Hypothalamus (tissue), 51 donors: ENCODE measurements around the gene PHEX.
A peak's percentile ranks its signal among the peaks of the same experiment; 100 is the strongest.

Experiments
- DNase-seq, 51 donors: peaks; one replicate each; lab custom pipeline; 2025; lab: John Stamatoyannopoulos, UW

The PHEX gene

DNA sequence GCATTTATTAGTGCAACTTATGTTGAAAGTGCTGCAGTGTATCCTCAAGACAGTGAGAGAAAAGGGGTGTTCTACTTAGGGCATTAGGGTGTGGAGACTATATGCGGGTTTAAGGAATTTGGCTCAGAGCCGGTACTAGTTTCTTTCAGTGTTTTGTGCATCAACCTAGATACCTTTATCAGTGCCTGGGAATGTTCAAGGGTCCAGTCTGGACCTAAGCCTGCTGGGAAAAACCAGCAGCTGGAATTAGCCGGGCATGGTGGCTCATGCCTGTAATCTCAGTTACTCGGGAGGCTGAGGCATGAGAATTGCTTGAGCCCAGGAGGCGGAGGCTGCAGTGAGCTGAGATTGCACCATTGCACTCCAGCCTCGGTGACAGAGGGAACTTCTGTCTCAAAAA is 7.4 kb downstream of the PHEX start:
- no peak for DNase-seq

DNA sequence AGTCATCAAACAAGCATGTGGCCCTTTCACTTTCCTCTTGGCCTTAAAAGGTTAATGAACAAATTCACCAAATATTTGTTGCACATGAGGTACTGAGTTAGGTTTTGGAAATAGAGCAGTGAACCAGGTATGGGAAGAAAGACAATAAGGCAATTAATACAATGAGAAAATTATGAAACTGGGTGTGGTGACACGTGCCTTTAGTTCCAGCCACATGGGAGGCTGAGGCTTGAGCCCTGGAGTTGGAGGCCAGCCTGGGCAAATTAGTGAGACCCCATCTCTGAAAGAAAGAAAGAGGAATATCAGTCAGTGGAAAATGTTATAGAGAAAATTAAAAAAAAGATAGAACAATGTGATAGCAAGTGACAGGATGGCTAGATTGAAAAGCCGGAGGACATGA is 8.1 kb downstream of the PHEX start:
- DNase-seq, result no peak

DNA sequence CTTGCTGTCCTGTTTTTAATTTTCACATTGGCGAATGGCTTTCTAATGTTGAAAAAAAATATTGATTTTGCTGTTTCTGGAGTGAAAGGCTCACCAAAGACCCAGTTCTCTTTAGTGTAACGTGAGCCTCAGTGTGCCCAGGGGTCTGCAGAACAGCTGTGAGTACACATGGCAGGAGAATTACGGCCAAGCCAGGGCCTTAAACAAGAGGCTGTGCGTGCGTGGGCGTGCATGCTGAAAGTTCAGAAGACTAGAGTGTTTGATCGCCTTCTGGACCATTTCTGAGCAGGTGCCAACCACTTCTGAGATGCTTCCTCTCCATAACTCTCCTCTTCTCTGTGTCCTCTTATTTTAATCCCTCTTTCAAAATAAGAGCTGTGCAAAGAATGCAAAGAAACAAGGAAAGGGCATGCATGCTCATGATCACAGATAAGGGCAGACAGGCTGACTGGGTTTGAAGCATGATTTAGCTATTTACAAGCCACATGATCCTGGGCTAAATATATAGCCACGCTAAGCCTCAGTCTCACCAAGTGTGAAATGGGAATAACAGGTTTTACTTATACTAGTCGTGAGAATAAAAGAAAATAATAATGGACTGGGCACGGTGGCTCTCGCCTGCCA is 9.9 kb downstream of the PHEX start:
- no peak for DNase-seq

DNA sequence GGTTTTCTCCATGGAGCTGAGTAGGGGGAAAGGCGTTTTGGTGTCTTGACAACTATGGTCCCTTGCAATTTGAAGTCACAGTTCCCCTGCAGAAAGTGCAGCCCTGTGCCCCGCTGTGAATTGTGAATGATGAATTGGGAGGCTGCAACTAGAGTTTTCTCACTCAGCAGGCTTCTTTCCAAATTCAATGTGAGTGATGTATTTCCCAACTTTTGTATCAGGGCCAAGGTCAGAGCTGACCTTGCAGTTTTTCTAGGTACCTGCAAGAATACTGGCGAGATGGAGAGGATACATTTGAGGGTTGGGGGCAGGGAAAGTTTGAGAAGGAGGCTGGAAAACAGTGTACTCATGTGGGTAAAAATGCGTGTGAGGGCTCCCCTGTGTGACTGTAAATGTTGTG is 11.7 kb downstream of the PHEX start:
- no peak for DNase-seq

DNA sequence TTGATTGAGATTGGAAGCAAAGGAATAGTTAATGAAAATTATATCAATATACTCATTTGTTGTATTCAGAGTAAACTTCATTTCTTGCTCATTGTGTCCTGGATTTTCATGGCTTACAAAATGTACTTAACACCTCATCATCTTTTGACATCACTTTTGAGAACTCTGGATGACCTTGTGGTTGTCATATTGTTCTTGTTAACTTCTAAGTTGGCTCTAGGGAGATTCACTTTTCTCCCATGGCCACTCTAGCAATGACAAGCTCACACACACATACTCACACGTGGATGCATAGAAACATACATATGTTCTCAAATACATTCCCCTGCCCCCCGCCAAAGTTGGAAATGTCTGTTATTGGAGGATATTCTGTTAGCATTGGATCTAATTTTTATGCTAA is 15.3 kb downstream of the PHEX start:
- no peak for DNase-seq

DNA sequence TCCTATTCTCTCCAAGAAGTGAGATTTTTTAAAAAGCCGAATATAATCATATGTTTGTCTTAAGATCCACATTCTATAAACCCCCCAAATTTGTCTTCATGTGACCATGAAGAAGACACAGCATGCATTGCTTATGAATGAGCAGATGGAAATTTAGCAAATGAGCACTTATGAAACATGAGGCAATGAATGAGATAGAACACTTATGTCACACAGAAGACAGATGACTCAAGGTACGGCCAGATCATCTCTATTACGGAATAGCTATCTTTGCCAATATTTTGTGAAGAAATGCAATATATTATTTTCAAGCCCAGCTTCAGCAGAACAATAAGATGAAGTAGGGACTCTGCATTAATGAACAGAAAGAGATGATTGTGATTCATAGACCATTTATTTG is 21.4 kb downstream of the PHEX start:
- no peak for DNase-seq

DNA sequence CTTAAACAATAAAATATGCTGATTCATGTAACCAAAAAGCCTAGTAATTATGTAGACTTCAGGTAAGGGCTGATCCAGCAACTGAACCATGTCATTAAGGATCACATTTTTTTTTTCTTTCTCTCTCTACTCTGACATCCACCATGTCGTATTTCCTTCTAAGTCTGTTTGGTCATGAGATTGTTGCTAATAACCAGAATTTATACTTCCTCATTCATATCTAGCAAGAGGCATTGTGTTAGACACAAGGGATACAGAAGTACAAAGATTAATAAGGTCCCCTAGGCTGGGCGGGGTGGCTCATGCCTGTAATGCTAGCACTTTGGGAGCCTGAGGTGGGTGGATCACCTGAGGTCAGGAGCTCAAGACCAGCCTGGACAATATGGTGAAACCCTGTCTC is 24.1 kb downstream of the PHEX start:
- DNase-seq, result no peak

DNA sequence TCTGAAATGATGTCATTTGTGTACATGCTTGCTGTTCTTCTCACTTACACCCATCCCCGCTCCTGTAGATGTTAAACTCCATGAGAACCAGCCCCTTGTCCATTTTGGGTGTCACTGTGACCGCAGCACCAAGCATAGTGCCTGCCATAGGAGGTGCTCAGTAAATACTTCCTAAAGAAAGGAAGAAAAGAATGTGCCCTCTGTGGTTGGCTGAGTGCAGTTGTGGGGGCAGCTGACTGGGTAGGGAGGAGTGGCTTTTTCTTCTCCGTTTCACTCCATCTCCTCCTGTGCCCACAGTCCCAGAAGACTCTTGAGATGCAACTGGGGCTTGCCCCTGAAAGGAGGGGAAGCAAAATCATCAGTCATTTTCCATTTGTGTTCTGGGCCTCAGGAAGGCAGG is 25.5 kb downstream of the PHEX start:
- no peak for DNase-seq

DNA sequence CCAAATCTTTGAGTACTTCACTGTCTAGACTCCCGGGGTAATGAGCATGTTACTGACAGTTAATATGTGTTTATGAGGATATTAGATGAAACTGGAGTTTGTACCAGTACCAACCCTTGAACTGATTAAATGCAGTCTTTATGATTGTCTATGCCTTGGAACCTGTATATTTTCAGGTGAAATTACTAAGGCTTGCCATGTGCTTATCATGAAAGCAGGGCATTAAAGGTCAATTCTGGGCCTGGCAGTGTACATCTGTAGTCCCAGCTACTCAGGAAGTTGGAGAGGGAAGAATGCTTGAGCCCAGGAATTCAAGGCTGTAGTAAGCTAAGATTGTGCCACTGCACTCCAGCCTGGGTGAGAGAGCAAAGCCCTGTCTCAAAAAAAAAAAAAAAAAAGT is 27.6 kb downstream of the PHEX start:
- no peak for DNase-seq

DNA sequence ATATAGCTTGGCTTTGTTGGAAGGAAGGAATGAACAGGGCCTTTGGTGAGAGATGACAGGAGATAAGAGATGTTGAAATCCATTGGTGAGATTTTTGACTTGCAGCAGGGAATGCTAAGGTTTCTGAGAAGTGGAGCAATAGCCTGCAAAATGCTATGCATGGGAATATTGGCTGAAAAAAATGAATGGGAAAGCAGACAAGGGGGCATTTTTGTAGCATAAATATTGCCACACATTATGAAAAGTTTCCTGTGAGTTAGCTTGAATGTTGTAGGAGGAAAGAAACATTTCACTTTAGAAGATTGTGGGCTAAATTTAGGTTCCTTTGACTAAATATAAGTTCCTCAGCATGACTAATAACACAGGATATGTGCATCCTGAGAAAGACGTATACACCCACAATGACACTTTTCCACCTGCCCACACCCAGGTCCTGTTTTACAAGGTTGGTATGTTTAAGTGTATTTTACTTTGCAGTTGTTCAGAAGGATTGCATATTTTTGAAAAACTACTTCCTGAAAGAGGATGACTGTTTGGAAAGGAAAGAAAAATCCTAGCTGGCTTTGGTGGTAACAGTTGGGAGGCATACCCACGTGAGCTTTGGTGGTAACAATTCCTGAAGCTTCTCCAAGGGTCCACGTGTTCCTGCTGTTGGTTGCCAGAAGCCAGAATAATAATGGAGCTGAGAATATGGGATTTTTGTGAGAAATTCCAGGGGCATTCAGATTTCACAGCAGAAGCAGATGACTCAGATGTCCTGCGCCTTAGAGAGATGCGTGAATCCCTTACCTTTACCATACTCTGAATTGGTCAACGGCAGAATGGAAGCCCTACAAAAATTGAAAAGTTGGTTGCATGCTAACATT is 28.5 kb downstream of the PHEX start:
- DNase-seq, result no peak

DNA sequence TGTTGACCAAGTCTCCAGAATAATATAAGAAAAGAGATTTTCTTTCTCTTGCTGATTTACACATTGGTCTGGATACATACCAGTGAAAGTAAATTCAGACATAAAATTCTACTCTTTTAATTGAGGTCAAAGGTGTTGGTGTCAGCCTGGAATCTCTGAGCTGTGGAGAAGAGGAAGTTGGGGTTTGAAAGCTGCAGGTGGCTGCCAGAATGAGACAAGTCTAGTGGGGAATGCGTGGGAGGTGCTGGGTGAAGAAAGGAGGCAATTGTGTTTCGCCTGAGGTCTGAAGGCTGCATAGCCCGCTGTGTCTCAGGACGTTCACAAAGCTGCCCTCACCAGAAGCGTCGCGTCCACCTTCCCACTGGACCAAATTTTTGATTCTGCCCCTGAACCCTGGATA is 31.2 kb downstream of the PHEX start:
- no peak for DNase-seq

DNA sequence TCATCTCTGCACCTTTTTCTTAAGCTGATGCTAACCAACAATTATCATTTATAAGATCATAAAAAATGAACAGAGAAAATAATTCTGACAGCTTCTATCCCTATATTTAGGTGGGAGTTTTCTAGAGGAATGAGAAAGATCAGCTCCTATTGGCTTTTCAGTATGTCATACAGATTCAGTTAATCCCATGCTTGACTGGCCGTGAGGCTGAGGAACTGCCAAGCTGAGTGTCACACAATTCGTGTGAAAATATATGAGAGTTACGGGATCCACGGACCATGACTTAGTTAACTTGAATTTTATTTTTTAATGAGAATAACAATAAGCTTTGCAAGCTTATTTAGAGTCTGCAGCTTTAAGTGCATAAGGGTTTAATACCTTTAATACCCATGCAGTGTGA is 37.5 kb downstream of the PHEX start:
- no peak for DNase-seq

DNA sequence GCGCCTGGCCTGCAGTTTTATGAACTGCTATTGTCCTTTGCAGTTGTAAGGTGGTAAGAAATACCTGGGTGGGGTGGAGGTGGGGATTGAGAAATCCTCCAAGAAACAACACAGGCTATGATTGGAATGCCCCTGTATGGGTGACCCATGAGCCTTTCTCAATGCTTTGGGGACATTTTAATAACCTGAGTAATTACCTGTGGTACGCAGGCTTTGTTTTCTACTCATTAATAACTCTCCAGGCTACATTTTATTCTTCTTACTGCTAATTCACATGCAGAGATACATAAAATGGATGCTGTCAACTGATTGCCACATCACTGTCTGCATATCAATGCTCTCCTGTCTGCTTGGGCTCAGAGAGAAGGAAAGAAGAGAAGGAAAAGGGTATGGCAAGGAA is 41.8 kb downstream of the PHEX start:
- no peak for DNase-seq

DNA sequence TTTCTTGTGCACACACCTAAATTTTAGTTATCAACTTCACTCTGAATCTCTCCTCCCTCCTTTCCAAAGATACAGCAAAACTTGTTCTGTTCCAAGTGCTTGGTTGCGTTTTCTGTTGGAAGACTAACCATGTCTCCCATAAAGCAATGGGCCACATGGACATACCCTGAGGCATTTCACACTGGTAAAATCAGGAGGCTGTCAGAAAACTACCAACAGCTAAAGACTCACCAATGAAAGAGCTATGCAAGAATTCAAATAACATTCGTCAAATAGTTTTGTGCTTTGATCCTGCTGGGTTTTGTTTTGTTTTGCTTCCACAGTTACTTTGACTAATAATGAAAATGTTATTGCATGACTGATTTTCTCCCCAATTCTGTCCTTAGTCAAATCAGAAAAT is 46.0 kb downstream of the PHEX start:
- no peak for DNase-seq

DNA sequence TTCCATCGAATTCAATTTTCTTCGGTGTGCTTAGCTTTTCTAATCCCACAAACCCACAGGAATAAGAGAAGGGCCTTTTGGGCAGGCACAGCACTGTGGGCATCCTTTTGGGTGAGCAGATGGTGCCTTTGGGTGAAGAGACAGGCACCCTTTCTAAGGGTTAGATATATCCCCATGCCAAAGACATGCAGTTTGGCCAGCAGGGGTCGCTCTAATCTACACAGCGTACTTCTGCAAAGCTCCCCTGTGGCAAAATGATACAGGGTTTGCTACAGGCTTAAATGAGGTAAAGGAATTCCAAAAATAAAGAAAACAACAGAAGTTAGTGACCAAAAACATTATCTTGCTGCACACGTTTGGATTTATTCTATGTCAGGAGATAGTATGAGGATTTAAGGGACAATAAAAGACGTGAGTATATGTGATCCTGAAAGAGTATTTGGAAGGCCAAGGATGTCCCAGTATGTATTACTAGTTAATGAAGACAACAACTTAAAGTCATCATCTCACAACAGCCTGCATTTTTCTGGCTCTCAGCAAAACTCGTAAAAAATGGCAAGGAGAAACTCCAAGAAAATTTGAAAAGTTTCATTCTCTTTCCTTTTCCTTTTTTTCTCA is 49.5 kb downstream of the PHEX start:
- peak in 5 of 51 donors; percentile 0 to 4 (median 0) for DNase-seq

DNA sequence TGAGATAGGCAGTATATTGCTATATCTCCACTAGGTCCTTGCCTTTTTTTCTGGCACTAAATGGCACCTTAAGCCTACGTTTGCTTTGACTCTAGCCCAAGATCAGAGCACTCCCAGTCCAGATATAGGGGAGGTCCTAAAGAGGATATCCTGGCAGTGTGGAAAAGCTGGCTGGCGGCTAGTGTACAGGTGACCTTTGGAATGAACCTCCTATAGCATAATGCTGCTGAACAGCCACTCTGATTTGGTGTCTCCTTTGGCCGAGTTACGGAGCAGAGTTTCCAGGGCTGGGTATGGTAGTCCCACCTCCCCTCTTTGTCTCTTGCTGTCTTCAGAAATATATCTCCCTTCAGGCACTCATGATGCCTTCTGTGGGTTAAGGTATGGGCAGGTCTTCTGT is 53.9 kb downstream of the PHEX start:
- DNase-seq, result no peak

DNA sequence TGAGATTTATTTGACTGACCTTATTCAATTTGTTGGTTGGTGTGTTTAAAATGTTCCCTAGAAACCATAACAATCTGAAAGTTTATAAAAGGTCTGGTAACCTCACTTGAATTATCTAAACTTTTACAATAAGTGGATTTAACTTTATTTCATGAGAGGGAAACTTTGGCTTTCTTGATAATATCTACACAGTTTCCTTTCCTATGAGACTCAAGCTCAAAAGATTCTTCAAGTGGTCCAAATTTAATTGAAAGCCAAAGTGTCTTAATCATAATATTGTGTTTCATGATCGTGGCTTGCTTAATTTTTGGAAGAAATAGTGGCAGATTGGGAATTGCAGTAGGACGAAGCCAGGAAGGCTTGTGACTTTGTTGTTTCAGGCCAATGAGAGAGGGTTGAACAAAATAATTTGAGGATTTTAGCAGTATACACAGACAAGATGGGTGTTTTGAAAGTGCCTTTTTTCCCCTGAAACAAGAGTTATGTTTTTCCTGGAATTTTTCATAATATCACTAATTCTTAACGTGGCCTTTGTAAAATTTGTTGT is 55.0 kb downstream of the PHEX start:
- no peak for DNase-seq

DNA sequence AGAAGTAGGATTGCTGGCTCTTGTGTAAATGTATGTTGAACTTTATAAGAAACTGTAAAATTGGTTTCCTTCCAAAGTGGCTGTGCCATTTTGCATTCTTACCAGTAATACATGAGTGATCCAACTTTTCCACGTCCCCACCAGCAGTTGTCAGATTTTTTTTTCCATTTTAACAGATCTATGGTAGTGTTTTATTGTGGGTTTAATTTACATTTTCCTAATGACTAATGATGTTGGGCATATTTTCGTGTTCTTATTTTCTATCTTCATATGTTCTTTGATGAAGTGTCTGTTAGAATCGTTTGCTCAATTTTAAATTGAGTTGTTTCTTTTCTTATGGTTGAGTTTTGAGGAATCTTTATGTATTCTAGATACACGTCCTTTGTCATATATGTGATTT is 56.2 kb downstream of the PHEX start:
- DNase-seq, result no peak

DNA sequence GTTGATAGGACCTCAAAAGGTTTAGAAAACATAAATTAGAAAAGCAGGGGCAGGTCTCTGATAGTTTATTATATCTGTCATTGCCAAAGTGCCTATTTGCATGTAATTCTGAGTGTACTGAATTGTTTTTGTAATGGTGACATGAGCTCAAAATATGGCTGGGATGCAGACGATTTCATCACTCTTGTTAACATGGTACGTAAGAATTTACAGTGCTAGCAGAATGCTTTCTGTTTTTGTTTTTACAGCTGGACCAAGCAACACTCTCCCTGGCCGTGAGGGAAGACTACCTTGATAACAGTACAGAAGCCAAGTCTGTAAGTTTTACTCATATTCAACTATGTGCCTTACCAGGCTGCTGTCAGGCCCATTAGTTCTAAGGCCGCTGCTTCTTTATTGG is 58.1 kb downstream of the PHEX start:
- no peak for DNase-seq

DNA sequence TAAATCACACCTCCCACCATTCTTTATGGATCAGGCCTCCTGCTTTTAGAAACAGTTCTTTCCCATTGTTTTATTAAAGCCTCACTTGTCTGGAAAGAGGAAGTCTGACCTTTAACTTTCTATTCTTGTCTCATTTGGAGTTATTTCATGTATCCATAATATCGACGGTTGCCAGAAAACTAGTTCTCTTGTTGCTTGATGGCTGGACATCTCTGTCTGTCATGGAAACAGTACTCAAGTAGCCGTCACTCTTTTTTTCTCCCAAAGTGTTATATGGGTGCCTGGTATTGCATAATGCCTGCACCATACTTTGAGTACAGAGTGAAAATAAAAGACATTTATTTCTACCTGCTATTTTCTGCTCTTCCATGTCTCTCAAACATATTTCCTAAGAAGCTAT is 61.4 kb downstream of the PHEX start:
- DNase-seq, result no peak

DNA sequence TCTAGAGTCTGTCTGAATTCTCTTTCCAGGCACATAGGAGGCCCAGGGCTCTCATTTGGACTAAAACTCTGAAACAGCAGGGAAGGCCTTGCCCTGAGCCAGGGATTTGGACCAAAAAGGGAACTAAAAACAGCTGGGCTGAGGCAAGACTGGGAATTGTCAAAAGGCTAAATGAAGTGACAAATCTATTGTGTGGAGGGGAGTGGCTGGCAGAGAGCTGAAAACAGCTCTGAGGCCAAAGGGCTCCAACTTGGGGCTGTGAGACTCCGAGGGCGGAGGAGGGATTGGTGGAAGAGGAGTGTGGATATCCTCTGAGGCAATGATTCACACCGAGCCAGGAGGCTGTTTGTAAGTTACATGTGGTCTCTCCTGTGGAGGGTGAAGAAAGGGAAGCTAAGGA is 63.2 kb downstream of the PHEX start:
- no peak for DNase-seq

DNA sequence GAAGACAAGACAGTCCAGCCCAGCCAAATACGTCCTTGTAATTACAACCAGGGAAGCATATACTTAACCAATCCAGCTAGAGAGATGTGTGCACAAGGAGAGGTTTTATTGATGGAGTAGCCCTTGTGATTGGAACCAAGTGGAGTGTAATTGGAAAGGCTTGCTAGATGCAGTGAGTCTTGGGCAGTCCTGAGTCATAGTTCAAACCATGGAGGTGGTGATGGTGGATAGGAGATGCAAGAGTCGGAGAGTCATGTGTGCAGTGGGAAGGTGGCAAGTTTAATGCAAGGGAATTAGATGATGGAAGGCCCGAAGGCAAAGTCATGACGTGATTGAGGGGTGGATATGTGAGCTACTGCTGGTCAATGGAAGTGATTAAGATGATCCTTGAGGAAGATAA is 63.7 kb downstream of the PHEX start:
- DNase-seq, result no peak
